Fibroblast of lung (primary cell): ENCODE results near the gene LMO7.

ENCODE experiments used
- EZH2 ChIP-seq: IDR thresholded peaks from 2 replicates; pipeline ENCODE4 v1.5.1; 2012; ENCODE audit warnings: low read length, control low read depth, mild to moderate bottlenecking; ENCODE audit errors: missing control alignments
- TF ChIP-seq, protein P1 (sequence below), 2 donors: IDR thresholded peaks in 1 of 2; conservative IDR thresholded peaks in 1 of 2; 1 replicate in 1 of 2; 2 replicates in 1 of 2; pipeline ENCODE4 v1.5.1; 2011 to 2012; ENCODE audit warnings: low read length in 2 of 2, control low read depth in 1 of 2, inconsistent platforms in 1 of 2, low read depth in 1 of 2, mild to moderate bottlenecking in 1 of 2

- TF ChIP-seq, protein P1, sequence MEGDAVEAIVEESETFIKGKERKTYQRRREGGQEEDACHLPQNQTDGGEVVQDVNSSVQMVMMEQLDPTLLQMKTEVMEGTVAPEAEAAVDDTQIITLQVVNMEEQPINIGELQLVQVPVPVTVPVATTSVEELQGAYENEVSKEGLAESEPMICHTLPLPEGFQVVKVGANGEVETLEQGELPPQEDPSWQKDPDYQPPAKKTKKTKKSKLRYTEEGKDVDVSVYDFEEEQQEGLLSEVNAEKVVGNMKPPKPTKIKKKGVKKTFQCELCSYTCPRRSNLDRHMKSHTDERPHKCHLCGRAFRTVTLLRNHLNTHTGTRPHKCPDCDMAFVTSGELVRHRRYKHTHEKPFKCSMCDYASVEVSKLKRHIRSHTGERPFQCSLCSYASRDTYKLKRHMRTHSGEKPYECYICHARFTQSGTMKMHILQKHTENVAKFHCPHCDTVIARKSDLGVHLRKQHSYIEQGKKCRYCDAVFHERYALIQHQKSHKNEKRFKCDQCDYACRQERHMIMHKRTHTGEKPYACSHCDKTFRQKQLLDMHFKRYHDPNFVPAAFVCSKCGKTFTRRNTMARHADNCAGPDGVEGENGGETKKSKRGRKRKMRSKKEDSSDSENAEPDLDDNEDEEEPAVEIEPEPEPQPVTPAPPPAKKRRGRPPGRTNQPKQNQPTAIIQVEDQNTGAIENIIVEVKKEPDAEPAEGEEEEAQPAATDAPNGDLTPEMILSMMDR (conservative IDR thresholded peaks at IDR 0.05 in 1 of 2, IDR thresholded peaks at IDR 0.05 in 1 of 2; ENCODE audit: low read depth in 1 of 2, low read length in 2 of 2): no peak
- no peak for TF ChIP-seq EZH2
These were observed 64.4 kb downstream of the LMO7 start for GRCh38 chr13:75700552-75700951.
